SH-SY5Y (cell line): ENCODE measurements around the gene TMEM260.

Experiments
- GATA2 ChIP-seq: IDR thresholded peaks from 2 replicates; pipeline ENCODE4 v1.6.1; 2011; ENCODE audit warnings: mild to moderate bottlenecking, low read depth, low read length
- GATA3 ChIP-seq: IDR thresholded peaks from 2 replicates; pipeline ENCODE4 v1.6.1; 2011; ENCODE audit warnings: low read depth, mild to moderate bottlenecking, low read length, moderate library complexity

- TF ChIP-seq GATA2 (no peak), GATA3 (no peak)
Measured at GRCh38 chr14:56598519-56598918, 18.9 kb downstream of the TMEM260 start.
